Cardiac muscle cell (in vitro differentiated cells and primary cell): ENCODE measurements around the gene CACNA1A. TPM values are rescaled to one million over a fixed set of nuclear protein-coding genes. Genes with fewer than 3 reads are reported as not detected.
A peak's percentile ranks its signal among the peaks of the same experiment; 100 is the strongest.

ENCODE experiments used
- DNase-seq, 2 donors: peaks; one replicate each; pipeline versions ENCODE4 v3.0.0 to v3.0.0-alpha.2; 2010 to 2017; ENCODE audit warnings: low read depth in 1 of 2, low spot score in 1 of 2
- H3K27ac ChIP-seq: fragments of 200-600 bp; sonication (generic); 2 replicates; pipeline ENCODE4 v1.5.1; 2016
- H3K27me3 ChIP-seq: fragments of 200-600 bp; sonication (generic); 2 replicates; pipeline ENCODE4 v1.6.0; 2016; ENCODE audit warnings: control low read depth
- H3K36me3 ChIP-seq: fragments of 200-600 bp; sonication (generic); 2 replicates; pipeline ENCODE4 v1.5.1; 2016; ENCODE audit warnings: control low read depth
- H3K4me1 ChIP-seq: fragments of 200-600 bp; sonication (generic); 2 replicates; pipeline ENCODE4 v1.8.1; 2017; ENCODE audit warnings: low read depth, mild to moderate bottlenecking, mixed run types
- H3K4me3 ChIP-seq: fragments of 200-600 bp; sonication (generic); 2 replicates; pipeline ENCODE4 v1.5.1; 2016; ENCODE audit warnings: mild to moderate bottlenecking
- H3K9me3 ChIP-seq: fragments of 200-600 bp; sonication (generic); 2 replicates; pipeline ENCODE4 v1.5.1; 2017; ENCODE audit warnings: low read depth, mild to moderate bottlenecking, control low read depth
- CTCF ChIP-seq: IDR thresholded peaks from 2 replicates; pipeline ENCODE4 v1.5.1; 2012; ENCODE audit warnings: low read depth, mild to moderate bottlenecking, low read length
- polyA plus RNA-seq: library from polyadenylated mRNA; unstranded; fragments of >200 nt; fragmentation: Nextera tagmentation; extraction: Ambion mirVana; gene quantifications from 2 replicates; pipeline ENCODE4 v1.2.1, GENCODE V29; 2016
- total RNA-seq: library from RNA; depleted of rRNA; stranded (reverse); fragments of >200 nt; gene quantifications from 2 replicates; pipeline ENCODE4 v1.2.3, GENCODE V29; 2016

Gene CACNA1A
- total RNA-seq, result 5.1 and 6.8 TPM in 2 replicates
- 5.0 and 5.6 TPM in 2 replicates for polyA plus RNA-seq

- Histone ChIP-seq H3K4me3 (peak within 1 kb of the TSS; percentile 56), H3K9me3 (no peaks in the 10 kb centered on the region), H3K4me1 (peaks cover 8% of the 10 kb centered on the region), H3K27me3 (peaks cover 41% of the 10 kb centered on the region), H3K27ac (no peak within 1 kb of the TSS), H3K36me3 (no peaks in the 10 kb centered on the region)
- no peak for TF ChIP-seq CTCF
- DNase-seq, result peak; percentile 23 to 48
Measured at GRCh38 chr19:13506471-13506820, at the start of gene CACNA1A. CACNA1A (minus strand) TSS chr19:13506479; CDS start chr19:13506224, 255 bp downstream.

GRCh38 chr19:13554506-13555240 is 48.4 kb upstream of the CACNA1A start:
- TF ChIP-seq CTCF, result no peak
- Histone ChIP-seq H3K4me3 (no peak overlapping the region), H3K36me3 (no peaks in the 10 kb centered on the region), H3K27me3 (peaks cover 8% of the 10 kb centered on the region), H3K9me3 (no peaks in the 10 kb centered on the region), H3K4me1 (no peaks in the 10 kb centered on the region), H3K27ac (no peak overlapping the region)
- DNase-seq, result no peak

GRCh38 chr19:13553880-13554400 is 47.7 kb upstream of the CACNA1A start:
- no peaks in the 10 kb centered on the region for H3K4me1 ChIP-seq
- no peaks in the 10 kb centered on the region for H3K36me3 ChIP-seq
- H3K9me3 ChIP-seq, result no peaks in the 10 kb centered on the region
- H3K27ac ChIP-seq, result no peak overlapping the region
- DNase-seq, result no peak
- H3K27me3 ChIP-seq, result peaks cover 10% of the 10 kb centered on the region
- no peak overlapping the region for H3K4me3 ChIP-seq
- no peak for TF ChIP-seq CTCF

GRCh38 chr19:13548131-13548530 is 41.9 kb upstream of the CACNA1A start:
- Histone ChIP-seq H3K9me3 (no peaks in the 10 kb centered on the region), H3K4me3 (no peak overlapping the region), H3K27ac (no peak overlapping the region), H3K36me3 (no peaks in the 10 kb centered on the region), H3K4me1 (no peaks in the 10 kb centered on the region), H3K27me3 (peaks cover 3% of the 10 kb centered on the region)
- DNase-seq, result no peak
- TF ChIP-seq CTCF, result no peak

GRCh38 chr19:13547102-13547501 is 40.8 kb upstream of the CACNA1A start:
- Histone ChIP-seq H3K27ac (no peak overlapping the region), H3K36me3 (no peaks in the 10 kb centered on the region), H3K4me3 (no peak overlapping the region), H3K4me1 (no peaks in the 10 kb centered on the region), H3K27me3 (peaks cover 7% of the 10 kb centered on the region), H3K9me3 (no peaks in the 10 kb centered on the region)
- no peak for TF ChIP-seq CTCF
- no peak for DNase-seq
